Measurements from ENCODE around the gene FAM171A2. TPM values are rescaled to one million over a fixed set of nuclear protein-coding genes. Genes with fewer than 3 reads are reported as not detected.
"Not testable (repeated sequence)": the region's sequence is repeated elsewhere in the genome, so short reads cannot be mapped to it uniquely, and the experiment has no call there.

FAM171A2 gene
- total RNA-seq, 2 donors from 2014 or later: 0.63 TPM; not detected in 1

DNA sequence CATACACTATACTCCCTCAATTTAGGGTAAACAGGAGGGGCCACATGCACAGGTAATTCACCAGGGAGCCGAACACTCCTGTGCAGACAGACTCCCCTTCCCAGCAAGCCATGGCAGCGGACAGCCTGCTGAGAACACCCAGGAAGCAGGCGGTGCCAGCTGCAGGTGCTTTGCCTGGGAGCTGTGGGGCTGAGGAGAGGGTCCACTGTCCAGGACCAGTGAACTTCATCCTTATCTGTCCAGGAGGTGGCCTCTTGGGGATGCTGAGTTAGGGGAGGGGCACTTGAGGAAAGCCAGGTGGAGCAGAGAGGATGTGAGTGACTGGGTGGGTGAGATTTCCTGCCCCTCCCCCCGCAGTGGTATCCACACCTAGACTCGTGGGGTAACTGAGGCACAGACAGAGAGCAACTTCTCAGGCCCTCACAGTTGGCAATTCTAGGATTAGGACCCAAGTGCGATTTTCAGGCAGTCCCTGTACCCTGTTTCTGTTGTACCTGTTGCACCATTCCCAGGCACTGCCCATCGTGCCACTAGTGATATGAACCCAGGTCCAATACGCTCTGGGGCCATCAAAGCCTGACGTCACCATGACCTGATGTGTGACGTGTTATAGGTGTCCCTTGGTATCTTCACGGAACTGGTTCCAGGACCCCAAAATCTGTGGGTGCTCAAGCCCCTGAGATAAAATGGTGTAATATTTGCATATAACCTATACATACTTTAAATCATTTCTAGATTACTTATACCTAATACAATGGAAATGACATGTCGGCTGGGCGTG lies 17.4 kb downstream of the FAM171A2 start:
- DNase-seq (ENCODE audit: low spot score) (no peak), ATAC-seq (ENCODE audit: insufficient number of reproducible peaks, low FRiP score, low read depth) (no peak)
- Histone ChIP-seq H3K4me3 (peak overlapping the region; percentile 84), H3K4me1 (ENCODE audit: control insufficient read depth in 1 of 2, low read depth in 2 of 2) (peaks cover 3 to 14% of the 10 kb centered on the region in 2 donors), H3K27ac (peak overlapping the region; percentile 69 to 82), H3K36me3 (peaks cover 8% of the 10 kb centered on the region), H3K9me3 (no peaks in the 10 kb centered on the region), H3K27me3 (replicated peaks; ENCODE audit: insufficient read depth) (no peaks in the 10 kb centered on the region)
- TF ChIP-seq, protein P1, sequence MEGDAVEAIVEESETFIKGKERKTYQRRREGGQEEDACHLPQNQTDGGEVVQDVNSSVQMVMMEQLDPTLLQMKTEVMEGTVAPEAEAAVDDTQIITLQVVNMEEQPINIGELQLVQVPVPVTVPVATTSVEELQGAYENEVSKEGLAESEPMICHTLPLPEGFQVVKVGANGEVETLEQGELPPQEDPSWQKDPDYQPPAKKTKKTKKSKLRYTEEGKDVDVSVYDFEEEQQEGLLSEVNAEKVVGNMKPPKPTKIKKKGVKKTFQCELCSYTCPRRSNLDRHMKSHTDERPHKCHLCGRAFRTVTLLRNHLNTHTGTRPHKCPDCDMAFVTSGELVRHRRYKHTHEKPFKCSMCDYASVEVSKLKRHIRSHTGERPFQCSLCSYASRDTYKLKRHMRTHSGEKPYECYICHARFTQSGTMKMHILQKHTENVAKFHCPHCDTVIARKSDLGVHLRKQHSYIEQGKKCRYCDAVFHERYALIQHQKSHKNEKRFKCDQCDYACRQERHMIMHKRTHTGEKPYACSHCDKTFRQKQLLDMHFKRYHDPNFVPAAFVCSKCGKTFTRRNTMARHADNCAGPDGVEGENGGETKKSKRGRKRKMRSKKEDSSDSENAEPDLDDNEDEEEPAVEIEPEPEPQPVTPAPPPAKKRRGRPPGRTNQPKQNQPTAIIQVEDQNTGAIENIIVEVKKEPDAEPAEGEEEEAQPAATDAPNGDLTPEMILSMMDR (IDR thresholded peaks at IDR 0.05): no peak

DNA sequence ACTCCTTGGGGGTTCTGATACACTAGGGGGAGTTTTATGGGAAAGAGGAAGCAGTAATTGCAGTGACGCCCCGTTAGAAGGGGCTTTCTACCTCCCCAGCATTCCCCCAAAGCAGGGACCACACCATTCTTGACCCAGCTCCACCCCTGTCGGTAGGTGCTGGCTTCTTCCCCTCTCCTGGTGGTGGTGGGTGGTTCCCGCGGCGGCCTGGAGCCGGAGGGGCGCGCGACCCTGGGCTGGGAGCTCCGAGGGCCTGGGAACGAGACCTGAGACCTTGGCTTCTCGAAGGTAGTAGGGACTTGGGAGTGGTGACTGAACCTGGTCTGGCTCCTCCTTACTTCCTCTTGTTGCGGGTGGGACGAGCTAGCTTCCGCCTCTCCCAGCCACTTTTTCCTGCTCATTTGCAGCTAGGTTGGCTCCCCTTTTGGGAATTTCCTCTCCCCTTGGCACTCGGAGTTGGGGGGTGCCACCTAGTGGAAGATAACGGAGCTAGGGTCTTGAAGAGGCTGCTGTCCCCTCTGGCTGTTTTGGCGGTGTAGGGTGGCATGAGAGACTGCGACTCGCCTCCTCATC lies 18.1 kb downstream of the FAM171A2 start:
- peaks cover 3 to 14% of the 10 kb centered on the region in 2 donors for H3K4me1 ChIP-seq (ENCODE audit: control insufficient read depth in 1 of 2, low read depth in 2 of 2)
- TF ChIP-seq, protein P1 (IDR thresholded peaks at IDR 0.05): no peak
- peaks cover 4% of the 10 kb centered on the region for H3K36me3 ChIP-seq
- ATAC-seq (ENCODE audit: insufficient number of reproducible peaks, low FRiP score, low read depth): no peak
- H3K9me3 ChIP-seq: no peaks in the 10 kb centered on the region
- H3K4me3 ChIP-seq: peak overlapping the region; percentile 84
- no peaks in the 10 kb centered on the region for H3K27me3 ChIP-seq (replicated peaks; ENCODE audit: insufficient read depth)
- no peak for DNase-seq (ENCODE audit: low spot score)
- peak overlapping the region; percentile 69 to 82 for H3K27ac ChIP-seq

DNA sequence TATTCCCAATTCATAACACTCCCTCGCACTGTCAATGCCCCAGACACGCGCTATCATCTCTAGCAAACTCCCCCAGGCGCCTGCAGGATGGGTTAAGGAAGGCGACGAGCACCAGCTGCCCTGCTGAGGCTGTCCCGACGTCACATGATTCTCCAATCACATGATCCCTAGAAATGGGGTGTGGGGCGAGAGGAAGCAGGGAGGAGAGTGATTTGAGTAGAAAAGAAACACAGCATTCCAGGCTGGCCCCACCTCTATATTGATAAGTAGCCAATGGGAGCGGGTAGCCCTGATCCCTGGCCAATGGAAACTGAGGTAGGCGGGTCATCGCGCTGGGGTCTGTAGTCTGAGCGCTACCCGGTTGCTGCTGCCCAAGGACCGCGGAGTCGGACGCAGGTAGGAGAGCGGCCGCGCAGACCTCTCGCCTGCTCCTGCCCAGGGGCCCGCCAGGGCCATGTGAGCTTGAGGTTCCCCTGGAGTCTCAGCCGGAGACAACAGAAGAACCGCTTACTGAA lies 18.7 kb downstream of the FAM171A2 start, which contains the start of gene GRN:
Gene GRN (plus strand): TSS at position 364 of the 515 bp plus-strand sequence. CDS start 3,863 bp downstream, outside the sequence.
- Histone ChIP-seq H3K9me3 (no peaks in the 10 kb centered on the region), H3K4me3 (peak within 1 kb of the TSS; percentile 84)

DNA sequence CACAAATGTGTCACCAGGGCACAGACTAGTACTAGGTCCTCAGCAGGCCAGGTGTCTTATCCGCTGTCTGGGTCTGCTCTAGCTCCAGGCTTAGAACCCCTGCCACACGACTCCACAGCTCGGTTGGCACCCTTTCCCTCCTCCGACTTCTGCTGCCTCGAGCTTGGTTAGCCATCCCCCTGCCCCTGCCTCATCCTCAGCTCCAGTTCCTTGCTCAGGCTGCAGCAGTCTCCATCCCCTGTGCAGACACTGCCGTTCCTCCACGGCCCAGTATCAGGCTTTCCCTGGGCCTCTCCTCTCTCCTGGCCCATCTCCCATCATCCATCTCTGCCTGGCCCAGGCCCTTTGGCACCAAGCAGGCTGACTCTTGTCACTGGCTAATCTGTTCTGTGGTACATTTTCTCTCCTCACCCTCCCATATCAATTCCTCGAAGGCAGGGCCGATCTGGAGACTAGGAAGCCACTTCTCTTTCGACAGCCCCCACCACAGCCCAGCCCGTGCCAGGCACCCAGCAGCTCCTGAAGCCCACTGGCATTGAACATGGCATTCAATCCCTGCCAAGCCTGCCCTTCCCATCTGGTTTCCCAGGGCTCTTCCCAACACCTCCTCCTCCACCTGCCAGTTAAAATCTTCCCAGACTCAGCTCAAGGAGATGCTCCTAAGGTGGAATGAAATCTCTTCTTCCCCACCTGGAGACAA lies 20.0 kb downstream of the FAM171A2 start:
- no peaks in the 10 kb centered on the region for H3K27me3 ChIP-seq (replicated peaks; ENCODE audit: insufficient read depth)
- no peaks in the 10 kb centered on the region for H3K36me3 ChIP-seq
- no peak overlapping the region for H3K27ac ChIP-seq
- no peaks in the 10 kb centered on the region for H3K9me3 ChIP-seq
- DNase-seq (ENCODE audit: low spot score): no peak
- H3K4me1 ChIP-seq (ENCODE audit: control insufficient read depth in 1 of 2, low read depth in 2 of 2): peaks cover 3 to 14% of the 10 kb centered on the region in 2 donors
- TF ChIP-seq, protein P1 (IDR thresholded peaks at IDR 0.05): no peak
- no peak for ATAC-seq (ENCODE audit: insufficient number of reproducible peaks, low FRiP score, low read depth)
- H3K4me3 ChIP-seq: no peak overlapping the region

More for the DNA sequence above, 18.7 kb downstream of the FAM171A2 start, which contains the start of gene GRN:
- peak within 1 kb of the TSS; percentile 69 to 82 for H3K27ac ChIP-seq
- H3K36me3 ChIP-seq: peaks cover 4% of the 10 kb centered on the region
- DNase-seq (ENCODE audit: low spot score) (peak; percentile 93), ATAC-seq (ENCODE audit: insufficient number of reproducible peaks, low FRiP score, low read depth) (peak; percentile 99)
- H3K4me1 ChIP-seq (ENCODE audit: control insufficient read depth in 1 of 2, low read depth in 2 of 2): peaks cover 3 to 14% of the 10 kb centered on the region in 2 donors
- TF ChIP-seq, protein P1 (IDR thresholded peaks at IDR 0.05): no peak
- H3K27me3 ChIP-seq (replicated peaks; ENCODE audit: insufficient read depth): no peaks in the 10 kb centered on the region

DNA sequence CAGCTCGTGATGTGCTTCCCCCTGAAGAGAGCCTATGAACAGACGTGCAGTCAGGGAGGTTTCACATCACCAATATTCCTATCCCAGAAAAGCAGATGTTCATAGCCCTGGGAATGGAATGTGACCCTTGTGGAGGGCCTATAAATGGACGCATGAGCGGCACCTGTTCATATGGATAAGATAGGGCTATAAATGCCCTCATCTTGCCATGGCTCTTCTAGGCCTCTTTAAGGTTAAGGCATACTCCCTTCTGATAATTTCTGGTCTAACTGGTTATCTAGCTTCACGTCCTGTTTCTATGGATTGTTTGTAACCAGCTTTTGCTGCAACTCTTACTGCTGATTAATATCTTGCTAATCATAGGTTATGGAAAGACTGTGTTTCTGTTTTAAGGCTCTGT lies 23.1 kb downstream of the FAM171A2 start:
- ATAC-seq (ENCODE audit: insufficient number of reproducible peaks, low FRiP score, low read depth); H3K27ac ChIP-seq; H3K36me3 ChIP-seq; DNase-seq (ENCODE audit: low spot score); H3K9me3 ChIP-seq; H3K27me3 ChIP-seq (replicated peaks; ENCODE audit: insufficient read depth); H3K4me1 ChIP-seq (ENCODE audit: control insufficient read depth in 1 of 2, low read depth in 2 of 2); H3K4me3 ChIP-seq: not testable (repeated sequence)

All from thoracic aorta (tissue), 2 donors.